SU-DHL-6 (cell line): ENCODE data around the gene TREML2.

Source experiments
- CTCF ChIP-seq: fragments of 200-600 bp; sonication (generic); IDR thresholded peaks from one replicate; pipeline ENCODE4 v1.5.1; 2017; ENCODE audit warnings: antibody characterized with exemption, mild to moderate bottlenecking, low read length, moderate library complexity; ENCODE audit not compliant: insufficient read depth, poor library complexity, severe bottlenecking
- EZH2phosphoT487 ChIP-seq: fragments of 200-600 bp; sonication (generic), shearing (Covaris generic); conservative IDR thresholded peaks from 2 replicates; pipeline ENCODE4 v1.6.1; 2018; ENCODE audit warnings: mild to moderate bottlenecking, antibody characterized with exemption, low read length, moderate library complexity, mixed read lengths

DNA sequence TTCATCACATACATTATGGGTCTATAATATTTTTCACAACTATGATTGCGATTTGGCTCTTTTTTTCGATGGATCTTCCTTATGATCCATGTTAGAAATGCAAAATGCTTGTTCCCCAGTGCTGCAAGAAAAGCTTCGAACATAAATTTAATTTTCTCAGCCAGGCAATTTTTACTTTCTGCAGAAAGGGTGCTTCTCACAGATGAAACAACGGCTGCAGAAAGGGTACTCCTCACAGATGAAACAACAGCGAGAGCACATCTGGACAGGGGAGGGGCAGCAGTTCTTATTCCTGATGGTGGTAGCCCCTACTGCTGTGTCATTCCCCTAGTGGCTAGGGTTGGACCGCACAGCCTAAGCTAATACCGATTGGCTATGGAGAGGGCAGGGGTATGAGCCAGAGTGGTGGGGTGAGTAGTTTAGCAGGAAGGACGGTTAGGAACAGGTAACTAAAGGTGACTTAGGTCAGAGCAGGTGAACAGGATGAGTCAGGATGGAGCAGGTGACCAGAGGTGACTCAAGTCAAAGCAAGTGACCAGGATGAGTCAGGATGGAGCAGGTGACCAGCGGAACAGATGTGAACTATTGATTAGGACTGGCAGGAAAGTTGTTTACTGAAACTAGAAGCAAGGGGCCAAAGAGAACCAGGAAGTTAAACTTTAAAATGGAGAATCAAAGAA lies 13.8 kb upstream of the TREML2 start:
- TF ChIP-seq CTCF (no peak), EZH2phosphoT487 (no peak)
